Skeletal muscle satellite cell (primary cell): ENCODE data around the gene PIGU.
A peak's percentile ranks its signal among the peaks of the same experiment; 100 is the strongest.

ENCODE experiments used
- H3K27me3 ChIP-seq: 2 replicates; pipeline ENCODE4 v1.7.0; 2013; ENCODE audit warnings: low read length; ENCODE audit not compliant: control insufficient read depth, insufficient read depth
- H3K36me3 ChIP-seq: 2 replicates; pipeline ENCODE4 v1.7.0; 2013; ENCODE audit warnings: mild to moderate bottlenecking, control low read depth, low read length; ENCODE audit not compliant: insufficient read depth
- H3K4me1 ChIP-seq: 2 replicates; pipeline ENCODE4 v1.7.0; 2013; ENCODE audit warnings: low read length; ENCODE audit not compliant: control insufficient read depth, insufficient read depth
- H3K4me2 ChIP-seq: 2 replicates; pipeline ENCODE4 v1.7.0; 2013; ENCODE audit warnings: mild to moderate bottlenecking, low read length
- H3K4me3 ChIP-seq: 2 replicates; pipeline ENCODE4 v1.7.0; 2013; ENCODE audit warnings: low read length
- H3K9ac ChIP-seq: 2 replicates; pipeline ENCODE4 v1.7.0; 2013; ENCODE audit warnings: mild to moderate bottlenecking, low read depth, low read length, moderate library complexity
- H3K9me3 ChIP-seq: replicated peaks from 2 replicates; pipeline ENCODE4 v1.7.0; 2013; ENCODE audit warnings: mild to moderate bottlenecking, control low read depth, low read length

The PIGU gene

GRCh38 chr20:34712525-34713192, 35.8 kb upstream of the PIGU start:
- Histone ChIP-seq H3K4me2 (peak overlapping the region; percentile 4), H3K36me3 (peaks cover 30% of the 10 kb centered on the region), H3K9me3 (no peaks in the 10 kb centered on the region), H3K9ac (no peak overlapping the region), H3K27me3 (no peaks in the 10 kb centered on the region), H3K4me1 (peaks cover 30% of the 10 kb centered on the region), H3K4me3 (no peak overlapping the region)

- H3K27me3 ChIP-seq, result no peaks in the 10 kb centered on the region
- H3K4me2 ChIP-seq, result no peak overlapping the region
- H3K9ac ChIP-seq, result no peak overlapping the region
- peaks cover 30% of the 10 kb centered on the region for H3K4me1 ChIP-seq
- no peaks in the 10 kb centered on the region for H3K9me3 ChIP-seq
- peaks cover 27% of the 10 kb centered on the region for H3K36me3 ChIP-seq
- H3K4me3 ChIP-seq, result no peak overlapping the region
These were observed 35.0 kb upstream of the PIGU start for GRCh38 chr20:34711813-34712430.

GRCh38 chr20:34710861-34711574, 34.1 kb upstream of the PIGU start:
- Histone ChIP-seq H3K4me2 (no peak overlapping the region), H3K27me3 (no peaks in the 10 kb centered on the region), H3K9ac (no peak overlapping the region), H3K9me3 (no peaks in the 10 kb centered on the region), H3K4me1 (peaks cover 30% of the 10 kb centered on the region), H3K4me3 (no peak overlapping the region), H3K36me3 (peaks cover 27% of the 10 kb centered on the region)

GRCh38 chr20:34710568-34710839, 33.6 kb upstream of the PIGU start:
- H3K4me2 ChIP-seq, result peak overlapping the region; percentile 93
- peak overlapping the region; percentile 82 for H3K4me3 ChIP-seq
- peak overlapping the region; percentile 83 for H3K9ac ChIP-seq
- no peaks in the 10 kb centered on the region for H3K27me3 ChIP-seq
- H3K36me3 ChIP-seq, result peaks cover 27% of the 10 kb centered on the region
- H3K9me3 ChIP-seq, result no peaks in the 10 kb centered on the region
- peaks cover 34% of the 10 kb centered on the region for H3K4me1 ChIP-seq

- H3K4me2 ChIP-seq, result peak overlapping the region; percentile 93
- H3K9ac ChIP-seq, result peak overlapping the region; percentile 83
- peaks cover 27% of the 10 kb centered on the region for H3K36me3 ChIP-seq
- H3K4me1 ChIP-seq, result peaks cover 39% of the 10 kb centered on the region
- H3K27me3 ChIP-seq, result no peaks in the 10 kb centered on the region
- H3K4me3 ChIP-seq, result peak overlapping the region; percentile 82
- H3K9me3 ChIP-seq, result no peaks in the 10 kb centered on the region
These were observed 33.1 kb upstream of the PIGU start for GRCh38 chr20:34709831-34710567.

GRCh38 chr20:34709044-34709830, 32.3 kb upstream of the PIGU start:
- peaks cover 42% of the 10 kb centered on the region for H3K4me1 ChIP-seq
- no peaks in the 10 kb centered on the region for H3K9me3 ChIP-seq
- H3K36me3 ChIP-seq, result peaks cover 20% of the 10 kb centered on the region
- H3K9ac ChIP-seq, result peak overlapping the region; percentile 83
- peak overlapping the region; percentile 93 for H3K4me2 ChIP-seq
- H3K27me3 ChIP-seq, result no peaks in the 10 kb centered on the region
- H3K4me3 ChIP-seq, result peak overlapping the region; percentile 82

- H3K4me3 ChIP-seq, result peak overlapping the region; percentile 82
- H3K9me3 ChIP-seq, result no peaks in the 10 kb centered on the region
- H3K36me3 ChIP-seq, result peaks cover 19% of the 10 kb centered on the region
- H3K4me2 ChIP-seq, result peak overlapping the region; percentile 93
- H3K9ac ChIP-seq, result peak overlapping the region; percentile 83
- no peaks in the 10 kb centered on the region for H3K27me3 ChIP-seq
- H3K4me1 ChIP-seq, result peaks cover 36% of the 10 kb centered on the region
These were observed 31.7 kb upstream of the PIGU start for GRCh38 chr20:34708621-34709043.

- no peak overlapping the region for H3K4me3 ChIP-seq
- H3K9ac ChIP-seq, result no peak overlapping the region
- no peaks in the 10 kb centered on the region for H3K9me3 ChIP-seq
- no peak overlapping the region for H3K4me2 ChIP-seq
- H3K27me3 ChIP-seq, result peaks cover under 1% of the 10 kb centered on the region
- peaks cover 28% of the 10 kb centered on the region for H3K4me1 ChIP-seq
- peaks cover 16% of the 10 kb centered on the region for H3K36me3 ChIP-seq
These were observed 30.3 kb upstream of the PIGU start for GRCh38 chr20:34706912-34707784.

GRCh38 chr20:34706302-34706875, 29.5 kb upstream of the PIGU start:
- Histone ChIP-seq H3K4me1 (peaks cover 28% of the 10 kb centered on the region), H3K4me3 (no peak overlapping the region), H3K9me3 (no peaks in the 10 kb centered on the region), H3K27me3 (peaks cover 8% of the 10 kb centered on the region), H3K4me2 (no peak overlapping the region), H3K9ac (no peak overlapping the region), H3K36me3 (peaks cover 8% of the 10 kb centered on the region)
